H9 (cell line): ENCODE data around the gene TP53BP1. TPM values are rescaled to one million over a fixed set of nuclear protein-coding genes. Genes with fewer than 3 reads are reported as not detected.

Experiments
- DNase-seq: peaks from one replicate; pipeline ENCODE4 v3.0.0-alpha.2; 2017
- H2AFZ ChIP-seq: one replicate; pipeline ENCODE4 v1.6.1; 2013; ENCODE audit warnings: mild to moderate bottlenecking, low read length, control low read depth, moderate library complexity
- H2AK5ac ChIP-seq: 2 replicates; pipeline ENCODE4 v1.6.1; 2013; ENCODE audit warnings: low read length, control low read depth, mixed read lengths; ENCODE audit not compliant: insufficient read length
- H2BK120ac ChIP-seq: one replicate; pipeline ENCODE4 v1.6.1; 2013; ENCODE audit warnings: low read depth, mild to moderate bottlenecking, low read length, control low read depth, inconsistent platforms; ENCODE audit not compliant: poor library complexity, severe bottlenecking
- H2BK12ac ChIP-seq: 2 replicates; pipeline ENCODE4 v1.6.1; 2013; ENCODE audit warnings: low read length, control low read depth, mixed read lengths, low read depth; ENCODE audit not compliant: insufficient read length
- H2BK15ac ChIP-seq: 2 replicates; pipeline ENCODE4 v1.6.1; 2013; ENCODE audit warnings: low read depth, low read length, control low read depth
- H2BK20ac ChIP-seq: one replicate; pipeline ENCODE4 v1.6.1; 2013; ENCODE audit warnings: low read depth, mild to moderate bottlenecking, low read length, control low read depth, inconsistent platforms; ENCODE audit not compliant: poor library complexity, severe bottlenecking
- H2BK5ac ChIP-seq: 2 replicates; pipeline ENCODE4 v1.6.1; 2013; ENCODE audit warnings: low read length, control low read depth, mixed read lengths; ENCODE audit not compliant: insufficient read length
- H3K14ac ChIP-seq: 2 replicates; pipeline ENCODE4 v1.6.1; 2013; ENCODE audit warnings: low read length, control low read depth; ENCODE audit not compliant: insufficient read depth
- H3K18ac ChIP-seq: 2 replicates; pipeline ENCODE4 v1.6.1; 2013; ENCODE audit warnings: low read depth, mild to moderate bottlenecking, mixed read lengths, low read length, control low read depth; ENCODE audit not compliant: insufficient read length
- H3K23ac ChIP-seq: 2 replicates; pipeline ENCODE4 v1.6.1; 2013; ENCODE audit warnings: low read length, control low read depth, mixed read lengths, low read depth; ENCODE audit not compliant: insufficient read length
- H3K23me2 ChIP-seq: 2 replicates; pipeline ENCODE4 v1.6.1; 2013; ENCODE audit warnings: low read depth, mild to moderate bottlenecking, mixed read lengths, low read length, control low read depth; ENCODE audit not compliant: insufficient read length, poor library complexity, severe bottlenecking
- H3K27ac ChIP-seq: 2 replicates; pipeline ENCODE4 v1.5.1; 2013; ENCODE audit warnings: low read length, control low read depth, mixed read lengths, low read depth; ENCODE audit not compliant: insufficient read length
- H3K27me3 ChIP-seq: 2 replicates; pipeline ENCODE4 v1.6.1; 2013; ENCODE audit warnings: low read length, control low read depth, inconsistent platforms; ENCODE audit not compliant: insufficient read depth
- H3K4ac ChIP-seq: 2 replicates; pipeline ENCODE4 v1.6.1; 2013; ENCODE audit warnings: low read depth, mild to moderate bottlenecking, control low read depth, inconsistent platforms, low read length, moderate library complexity
- H3K4me1 ChIP-seq: 2 replicates; pipeline ENCODE4 v1.6.1; 2013; ENCODE audit warnings: low read length, control low read depth, inconsistent platforms; ENCODE audit not compliant: insufficient read depth
- H3K4me2 ChIP-seq: 2 replicates; pipeline ENCODE4 v1.6.1; 2013; ENCODE audit warnings: low read length, control low read depth, mixed read lengths; ENCODE audit not compliant: insufficient read length, insufficient read depth
- H3K56ac ChIP-seq: 2 replicates; pipeline ENCODE4 v1.6.1; 2013; ENCODE audit warnings: low read depth, mild to moderate bottlenecking, mixed read lengths, low read length, control low read depth; ENCODE audit not compliant: insufficient read length
- H3K79me1 ChIP-seq: 2 replicates; pipeline ENCODE4 v1.6.1; 2013; ENCODE audit warnings: low read depth, mild to moderate bottlenecking, moderate library complexity, low read length, control low read depth, inconsistent platforms; ENCODE audit not compliant: insufficient read depth, poor library complexity, severe bottlenecking
- H3K79me2 ChIP-seq: 2 replicates; pipeline ENCODE4 v1.6.1; 2013; ENCODE audit warnings: low read length, control low read depth, inconsistent platforms; ENCODE audit not compliant: insufficient read depth
- H3K9ac ChIP-seq: 2 replicates; pipeline ENCODE4 v1.6.1; 2013; ENCODE audit warnings: low read length, control low read depth, mixed read lengths; ENCODE audit not compliant: insufficient read length; ENCODE audit errors: extremely low read depth
- H3K9me3 ChIP-seq: one replicate; pipeline ENCODE4 v1.6.1; 2013; ENCODE audit warnings: low read depth, low read length, inconsistent platforms; ENCODE audit not compliant: control insufficient read depth
- H3T11ph ChIP-seq: one replicate; pipeline ENCODE4 v1.6.1; 2013; ENCODE audit warnings: mild to moderate bottlenecking, low read length, control low read depth, inconsistent platforms
- H4K20me1 ChIP-seq: one replicate; pipeline ENCODE4 v1.6.1; 2013; ENCODE audit not compliant: control insufficient read depth, insufficient read length, insufficient read depth
- H4K5ac ChIP-seq: 2 replicates; pipeline ENCODE4 v1.6.1; 2013; ENCODE audit warnings: low read depth, mild to moderate bottlenecking, mixed read lengths, low read length, control low read depth; ENCODE audit not compliant: insufficient read length
- H4K8ac ChIP-seq: replicated peaks from 2 replicates; pipeline ENCODE4 v1.6.1; 2013; ENCODE audit warnings: low read length, control low read depth, mixed read lengths, low read depth; ENCODE audit not compliant: insufficient read length
- H4K91ac ChIP-seq: 2 replicates; pipeline ENCODE4 v1.6.1; 2013; ENCODE audit warnings: low read depth, mild to moderate bottlenecking, moderate library complexity, mixed read lengths, low read length, control low read depth; ENCODE audit not compliant: insufficient read length
- H3K27ac Mint-ChIP-seq, 3 experiments: 2 replicates in 2 of 3; 3 replicates in 1 of 3; pipeline ENCODE4 v1.8.0; 2020 to 2021; ENCODE audit warnings: mixed read lengths in 3 of 3, mild to moderate bottlenecking in 1 of 3, moderate library complexity in 1 of 3
- H3K27me3 Mint-ChIP-seq: 2 replicates; pipeline ENCODE4 v1.8.0; 2021; ENCODE audit warnings: low read depth, mild to moderate bottlenecking, moderate library complexity, mixed read lengths
- H3K36me3 Mint-ChIP-seq, 3 experiments: 2 replicates in 2 of 3; 3 replicates in 1 of 3; pipeline ENCODE4 v1.8.0; 2020 to 2021; ENCODE audit warnings: low read depth in 3 of 3, mixed read lengths in 3 of 3; ENCODE audit not compliant: insufficient read depth in 1 of 3
- H3K4me1 Mint-ChIP-seq, 2 experiments: 2 replicates each; pipeline ENCODE4 v1.8.0; 2020; ENCODE audit warnings: mixed read lengths in 2 of 2
- H3K4me3 Mint-ChIP-seq, 2 experiments: 2 replicates in 1 of 2; 3 replicates in 1 of 2; pipeline ENCODE4 v1.8.0; 2020 to 2021; ENCODE audit warnings: mild to moderate bottlenecking in 2 of 2, mixed read lengths in 2 of 2, moderate library complexity in 1 of 2
- H3K9me3 Mint-ChIP-seq, 2 experiments: 2 replicates in 1 of 2; 3 replicates in 1 of 2; pipeline ENCODE4 v1.8.0; 2020; ENCODE audit warnings: mild to moderate bottlenecking in 2 of 2, mixed read lengths in 2 of 2, moderate library complexity in 1 of 2
- CTCF ChIP-seq: fragments of 200-600 bp; sonication (generic); conservative IDR thresholded peaks from 3 replicates; pipeline ENCODE4 v1.8.0; 2021; ENCODE audit warnings: antibody characterized with exemption, mild to moderate bottlenecking
- total RNA-seq: library from RNA; stranded (reverse); gene quantifications from 2 replicates; pipeline ENCODE4 v1.2.1, GENCODE V29; 2021

The TP53BP1 gene
- total RNA-seq, 1 experiment from 2014 or later: 81.5 TPM

- Mint-ChIP-seq H3K4me3 (no peak overlapping the region), H3K27ac (no peak overlapping the region), H3K27me3 (no peaks in the 10 kb centered on the region), H3K9me3 (no peaks in the 10 kb centered on the region), H3K4me1 (no peaks in the 10 kb centered on the region), H3K36me3 (peaks cover 27 to 63% (median 51%) of the 10 kb centered on the region in 3 experiments; a peak in 6 of 7 replicates)
- Histone ChIP-seq H3K23ac (no peak overlapping the region), H3K27ac (no peak overlapping the region), H2BK120ac (no peak overlapping the region), H2AK5ac (no peak overlapping the region), H3K23me2 (no peaks in the 10 kb centered on the region), H3K4me1 (no peaks in the 10 kb centered on the region), H4K5ac (no peak overlapping the region), H3K79me2 (no peaks in the 10 kb centered on the region), H3K79me1 (peaks cover 2% of the 10 kb centered on the region), H3K27me3 (no peaks in the 10 kb centered on the region), H2BK12ac (no peak overlapping the region), H3K4ac (no peak overlapping the region), H3K18ac (no peak overlapping the region), H2AFZ (no peak overlapping the region), H3K4me2 (no peak overlapping the region), H3K56ac (no peak overlapping the region), H3K9me3 (no peaks in the 10 kb centered on the region), H2BK5ac (no peak overlapping the region), H4K91ac (no peak overlapping the region), H3T11ph (no peak overlapping the region), H4K20me1 (no peaks in the 10 kb centered on the region), H2BK15ac (no peak overlapping the region), H4K8ac (no peak overlapping the region), H3K9ac (no peak overlapping the region), H2BK20ac (no peak overlapping the region), H3K14ac (no peak overlapping the region)
- DNase-seq: no peak
- TF ChIP-seq CTCF: no peak
Observed at GRCh38 chr15:43378601-43379000, 114.4 kb downstream of the TP53BP1 start.
